SJCRH30 (cell line): ENCODE data around the gene WSCD1. TPM values are rescaled to one million over a fixed set of nuclear protein-coding genes. Genes with fewer than 3 reads are reported as not detected.

ENCODE experiments used
- DNase-seq, 2 experiments: peaks; one replicate each; pipeline ENCODE4 v3.0.0-alpha.2; 2015 to 2020
- H3K27ac ChIP-seq: fragments of 250-450 bp; sonication (Bioruptor Pico); 2 replicates; pipeline ENCODE4 v1.5.1; 2020; ENCODE audit warnings: mild to moderate bottlenecking, moderate library complexity
- H3K27me3 ChIP-seq: fragments of 250-450 bp; sonication (Bioruptor Pico); 2 replicates; pipeline ENCODE4 v1.5.1; 2020; ENCODE audit warnings: mild to moderate bottlenecking, moderate library complexity
- H3K36me3 ChIP-seq: fragments of 250-450 bp; sonication (Bioruptor Pico); 2 replicates; pipeline ENCODE4 v1.5.1; 2020; ENCODE audit warnings: mild to moderate bottlenecking, moderate library complexity
- H3K4me1 ChIP-seq: fragments of 250-450 bp; sonication (Bioruptor Pico); 2 replicates; pipeline ENCODE4 v1.5.1; 2020; ENCODE audit warnings: mild to moderate bottlenecking, moderate library complexity
- H3K4me3 ChIP-seq: fragments of 250-450 bp; sonication (Bioruptor Pico); 2 replicates; pipeline ENCODE4 v1.5.1; 2020; ENCODE audit warnings: mild to moderate bottlenecking, moderate library complexity
- H3K9me3 ChIP-seq: fragments of 250-450 bp; sonication (Bioruptor Pico); replicated peaks from 2 replicates; pipeline ENCODE4 v1.5.1; 2020; ENCODE audit warnings: mild to moderate bottlenecking, moderate library complexity
- total RNA-seq: library from RNA; depleted of rRNA; stranded (reverse); fragments of >200 nt; shearing (Covaris generic); gene quantifications from 2 replicates; pipeline ENCODE4 v1.2.3, GENCODE V29; 2014

Gene WSCD1
- total RNA-seq, 1 experiment from 2014 or later = 101 TPM

DNA sequence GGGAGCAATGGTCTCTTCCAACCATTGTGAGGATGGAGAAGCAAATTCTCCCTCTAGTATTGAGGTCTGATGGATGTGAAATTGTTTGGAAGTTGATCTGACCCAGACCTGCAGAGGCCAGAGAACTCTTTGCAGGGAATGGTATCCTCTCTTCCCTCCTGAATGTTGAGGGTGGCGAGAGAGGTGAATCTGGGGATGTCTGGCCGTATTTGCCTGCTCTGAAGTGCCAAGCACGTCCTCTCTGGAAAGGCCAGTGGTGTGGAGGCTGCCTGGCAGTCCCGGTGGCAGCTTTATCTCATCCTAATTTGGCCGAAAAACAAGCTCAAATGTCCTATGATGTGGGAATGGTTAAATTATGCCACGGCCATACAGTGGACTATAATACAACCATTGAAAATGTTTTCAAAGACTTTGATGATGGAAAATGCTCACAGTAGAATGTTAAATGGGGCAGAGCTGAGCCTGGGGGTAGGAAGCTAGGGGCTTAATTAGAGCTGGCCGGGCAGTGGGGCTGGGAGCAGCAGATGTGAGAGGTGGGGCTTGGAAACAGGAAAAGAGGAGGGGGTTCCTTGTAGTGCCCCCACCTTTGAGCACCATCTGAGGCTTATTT lies 30.8 kb downstream of the WSCD1 start:
- DNase-seq = no peak

GRCh38 chr17:6101706-6102105 lies 31.5 kb downstream of the WSCD1 start:
- no peak for DNase-seq
- no peak overlapping the region for H3K4me3 ChIP-seq
- H3K9me3 ChIP-seq = no peaks in the 10 kb centered on the region
- H3K36me3 ChIP-seq = peaks cover 41% of the 10 kb centered on the region
- H3K27me3 ChIP-seq = no peaks in the 10 kb centered on the region
- peaks cover 16% of the 10 kb centered on the region for H3K4me1 ChIP-seq
- no peak overlapping the region for H3K27ac ChIP-seq

More for the DNA sequence above, 30.8 kb downstream of the WSCD1 start:
- Histone ChIP-seq H3K36me3 (peaks cover 37% of the 10 kb centered on the region), H3K4me1 (peaks cover 16% of the 10 kb centered on the region), H3K9me3 (no peaks in the 10 kb centered on the region), H3K4me3 (no peak overlapping the region), H3K27ac (no peak overlapping the region), H3K27me3 (no peaks in the 10 kb centered on the region)

DNA sequence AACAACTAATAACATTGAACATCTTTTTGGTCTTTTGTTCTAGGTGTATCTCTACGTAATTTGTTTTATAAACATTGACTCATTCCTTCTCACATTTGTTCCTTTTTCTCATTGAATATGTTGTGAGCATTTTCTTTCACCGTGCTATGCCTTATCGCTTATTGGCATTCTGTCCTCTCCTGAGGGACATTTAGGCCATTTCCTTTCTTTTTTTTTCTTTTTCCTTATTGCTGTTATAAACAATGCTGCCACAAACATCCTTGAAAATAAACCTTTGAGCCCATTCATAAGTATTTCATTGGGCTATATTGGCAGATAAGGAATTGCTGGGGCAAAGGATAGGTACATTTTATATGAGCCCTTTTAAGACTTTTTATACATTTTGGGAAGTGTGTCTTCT lies 32.4 kb downstream of the WSCD1 start:
- Histone ChIP-seq H3K4me1 (peaks cover 12% of the 10 kb centered on the region), H3K27ac (no peak overlapping the region), H3K36me3 (peaks cover 43% of the 10 kb centered on the region), H3K27me3 (no peaks in the 10 kb centered on the region), H3K4me3 (no peak overlapping the region), H3K9me3 (no peaks in the 10 kb centered on the region)
- DNase-seq = no peak

DNA sequence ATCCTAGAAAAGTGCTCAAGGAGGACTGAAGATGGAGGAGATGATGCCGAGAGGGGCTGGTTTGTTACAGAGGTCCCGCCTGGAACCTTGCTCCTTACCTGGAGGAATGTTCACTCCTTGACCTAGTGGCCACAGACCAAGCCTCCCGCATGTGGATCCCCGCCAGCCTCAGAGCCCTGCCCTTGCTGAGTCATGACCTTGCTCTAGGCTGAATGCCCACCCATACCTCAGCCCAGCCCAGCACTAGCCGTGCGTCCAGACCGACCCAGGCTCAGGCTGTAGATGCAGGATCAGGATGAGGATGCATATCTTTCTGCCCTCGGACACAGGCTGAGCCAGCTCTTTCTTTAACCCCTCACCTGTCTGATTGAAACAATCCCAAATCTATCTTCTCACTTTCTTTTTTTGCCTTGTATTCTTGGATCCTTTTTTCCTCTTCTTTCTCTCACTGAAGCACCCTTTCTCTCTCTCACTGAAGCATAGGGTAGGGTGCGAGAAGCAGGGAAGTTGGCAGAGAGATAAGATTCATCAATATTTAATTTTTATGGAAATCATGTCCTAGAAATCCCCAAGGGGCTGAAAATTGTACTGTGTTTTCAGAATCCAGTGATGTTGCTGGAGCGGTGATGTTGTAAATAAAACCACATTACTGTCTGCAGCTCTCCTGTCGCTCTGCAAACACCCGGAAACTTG lies 34.9 kb downstream of the WSCD1 start:
- Histone ChIP-seq H3K27me3 (no peaks in the 10 kb centered on the region), H3K9me3 (no peaks in the 10 kb centered on the region), H3K4me1 (no peaks in the 10 kb centered on the region), H3K36me3 (peaks cover 43% of the 10 kb centered on the region), H3K4me3 (no peak overlapping the region), H3K27ac (no peak overlapping the region)
- no peak for DNase-seq

GRCh38 chr17:6105649-6106007 lies 35.4 kb downstream of the WSCD1 start:
- H3K4me3 ChIP-seq = no peak overlapping the region
- no peak overlapping the region for H3K27ac ChIP-seq
- no peaks in the 10 kb centered on the region for H3K4me1 ChIP-seq
- DNase-seq = no peak
- no peaks in the 10 kb centered on the region for H3K27me3 ChIP-seq
- H3K36me3 ChIP-seq = peaks cover 39% of the 10 kb centered on the region
- H3K9me3 ChIP-seq = no peaks in the 10 kb centered on the region

DNA sequence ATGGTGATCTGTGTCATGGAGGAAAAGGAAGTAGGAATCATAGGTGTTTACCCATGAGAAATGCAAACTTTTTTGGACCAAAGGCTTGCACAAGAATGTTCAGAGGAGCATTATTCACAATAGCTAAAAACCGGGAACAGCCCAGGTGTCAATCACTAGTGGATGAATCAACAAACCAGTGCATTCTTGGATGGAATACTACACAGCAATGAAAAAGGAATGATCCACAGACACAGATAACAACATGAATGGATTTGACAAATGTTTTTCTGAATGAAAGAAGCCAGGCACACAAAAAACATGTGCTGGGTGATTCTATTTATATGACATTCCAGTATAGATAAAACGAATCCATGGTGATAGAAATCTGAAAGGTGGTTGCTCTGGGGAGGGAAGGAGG lies 36.0 kb downstream of the WSCD1 start:
- DNase-seq = no peak
- Histone ChIP-seq H3K4me1 (no peaks in the 10 kb centered on the region), H3K27ac (no peak overlapping the region), H3K4me3 (no peak overlapping the region), H3K36me3 (peaks cover 40% of the 10 kb centered on the region), H3K9me3 (no peaks in the 10 kb centered on the region), H3K27me3 (no peaks in the 10 kb centered on the region)

DNA sequence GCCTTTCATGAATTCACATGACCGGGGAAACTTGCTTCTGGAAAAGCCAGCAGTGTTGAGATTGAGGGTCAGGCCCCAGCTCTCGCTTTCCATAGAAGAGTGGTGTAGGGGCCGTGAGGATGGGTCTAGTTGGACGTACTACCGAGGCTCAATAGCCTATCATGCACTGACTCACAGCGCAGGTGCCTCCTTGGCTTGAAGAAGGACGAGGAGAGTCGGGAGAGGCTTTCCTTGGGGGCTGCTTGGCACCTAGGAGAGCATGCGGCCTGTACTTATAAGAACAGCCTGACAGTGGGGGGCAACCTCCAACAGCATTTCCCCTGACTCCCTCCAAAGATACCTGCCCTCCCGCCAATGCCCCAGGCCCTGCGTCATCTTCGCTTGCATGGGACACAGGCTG lies 37.6 kb downstream of the WSCD1 start:
- Histone ChIP-seq H3K36me3 (peaks cover 40% of the 10 kb centered on the region), H3K9me3 (no peaks in the 10 kb centered on the region), H3K4me1 (no peaks in the 10 kb centered on the region), H3K27me3 (no peaks in the 10 kb centered on the region), H3K4me3 (no peak overlapping the region), H3K27ac (no peak overlapping the region)
- DNase-seq = no peak

GRCh38 chr17:6108382-6108781 lies 38.2 kb downstream of the WSCD1 start:
- DNase-seq = no peak

DNA sequence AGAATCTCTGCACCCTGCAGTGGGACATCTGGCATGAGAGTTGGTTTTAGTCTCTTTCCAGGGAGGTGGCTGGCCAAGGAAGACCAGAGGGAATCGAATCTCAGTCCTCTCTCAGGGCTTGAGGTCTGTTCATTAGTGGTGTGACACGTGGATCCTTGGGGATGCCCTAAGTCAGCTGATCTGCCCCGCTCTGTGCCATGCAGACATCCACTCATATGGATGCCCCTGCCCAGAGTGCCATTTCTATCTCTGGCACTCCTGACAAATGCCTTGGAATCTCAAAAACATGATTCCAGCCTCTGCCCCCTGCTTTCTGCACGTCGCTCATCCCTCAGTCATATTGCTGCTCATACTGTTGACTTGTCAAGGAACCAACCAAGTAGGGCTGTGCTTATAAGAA lies 38.8 kb downstream of the WSCD1 start:
- Histone ChIP-seq H3K27ac (no peak overlapping the region), H3K4me1 (no peaks in the 10 kb centered on the region), H3K4me3 (no peak overlapping the region), H3K36me3 (peaks cover 43% of the 10 kb centered on the region), H3K9me3 (no peaks in the 10 kb centered on the region), H3K27me3 (no peaks in the 10 kb centered on the region)
- DNase-seq = no peak

More at GRCh38 chr17:6108382-6108781, 38.2 kb downstream of the WSCD1 start:
- H3K27me3 ChIP-seq = no peaks in the 10 kb centered on the region
- H3K36me3 ChIP-seq = peaks cover 45% of the 10 kb centered on the region
- no peaks in the 10 kb centered on the region for H3K4me1 ChIP-seq
- no peak overlapping the region for H3K27ac ChIP-seq
- H3K4me3 ChIP-seq = no peak overlapping the region
- no peaks in the 10 kb centered on the region for H3K9me3 ChIP-seq

DNA sequence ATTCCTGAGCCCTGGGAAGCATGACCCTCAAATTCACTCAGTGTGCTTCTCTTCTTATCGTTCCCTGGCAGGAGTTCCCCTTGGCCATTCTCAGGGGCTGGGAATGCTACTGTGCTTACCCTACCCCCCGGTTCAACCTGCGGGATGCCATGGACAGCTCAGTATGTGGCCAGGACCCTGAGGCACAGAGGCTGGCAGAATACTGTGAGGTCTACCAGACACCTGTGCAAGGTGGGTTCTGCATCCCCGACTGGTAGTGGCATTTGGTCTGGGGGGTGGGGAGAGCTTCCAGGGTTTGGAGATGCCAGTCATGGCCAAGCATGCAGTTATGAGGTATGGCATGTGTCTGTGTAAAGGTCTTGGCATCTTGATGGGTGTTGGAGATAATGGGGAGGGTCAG lies 39.4 kb downstream of the WSCD1 start:
- no peaks in the 10 kb centered on the region for H3K4me1 ChIP-seq
- no peaks in the 10 kb centered on the region for H3K27me3 ChIP-seq
- no peaks in the 10 kb centered on the region for H3K9me3 ChIP-seq
- H3K4me3 ChIP-seq = no peak overlapping the region
- DNase-seq = no peak
- H3K36me3 ChIP-seq = peaks cover 37% of the 10 kb centered on the region
- no peak overlapping the region for H3K27ac ChIP-seq

GRCh38 chr17:6110088-6110487 lies 39.9 kb downstream of the WSCD1 start:
- DNase-seq = no peak
- H3K27me3 ChIP-seq = no peaks in the 10 kb centered on the region
- no peaks in the 10 kb centered on the region for H3K9me3 ChIP-seq
- no peak overlapping the region for H3K27ac ChIP-seq
- no peak overlapping the region for H3K4me3 ChIP-seq
- peaks cover 35% of the 10 kb centered on the region for H3K36me3 ChIP-seq
- no peaks in the 10 kb centered on the region for H3K4me1 ChIP-seq

DNA sequence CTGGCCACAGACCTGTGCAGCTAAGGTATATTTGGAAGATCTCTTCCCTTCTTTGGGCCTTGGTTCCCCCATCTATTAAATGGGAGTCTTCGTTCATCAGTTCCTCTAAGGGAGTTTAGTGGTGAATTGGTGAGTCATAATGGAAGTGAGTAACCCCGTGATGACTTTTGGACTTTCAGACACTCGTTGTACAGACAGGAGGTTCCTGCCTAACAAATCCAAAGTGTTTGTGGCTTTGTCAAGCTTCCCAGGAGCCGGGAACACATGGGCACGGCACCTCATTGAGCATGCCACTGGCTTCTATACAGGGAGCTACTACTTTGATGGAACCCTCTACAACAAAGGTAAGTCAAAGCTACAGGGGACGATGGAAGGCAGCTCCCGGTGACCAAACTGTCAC lies 40.4 kb downstream of the WSCD1 start:
- no peak overlapping the region for H3K4me3 ChIP-seq
- H3K4me1 ChIP-seq = no peaks in the 10 kb centered on the region
- no peaks in the 10 kb centered on the region for H3K27me3 ChIP-seq
- no peak overlapping the region for H3K27ac ChIP-seq
- H3K36me3 ChIP-seq = peaks cover 30% of the 10 kb centered on the region
- no peak for DNase-seq
- no peaks in the 10 kb centered on the region for H3K9me3 ChIP-seq

- Histone ChIP-seq H3K36me3 (peaks cover 14% of the 10 kb centered on the region; the same call in 1 of the 2 replicates), H3K27ac (no peak overlapping the region), H3K4me3 (no peak overlapping the region), H3K27me3 (no peaks in the 10 kb centered on the region), H3K9me3 (no peaks in the 10 kb centered on the region), H3K4me1 (no peaks in the 10 kb centered on the region)
- no peak for DNase-seq
These were observed 50.2 kb downstream of the WSCD1 start for GRCh38 chr17:6120351-6120750.

- no peaks in the 10 kb centered on the region for H3K9me3 ChIP-seq
- H3K27ac ChIP-seq = no peak overlapping the region
- no peak for DNase-seq
These were observed 54.7 kb downstream of the WSCD1 start for GRCh38 chr17:6124856-6125255.

GRCh38 chr17:6126768-6127167 lies 56.6 kb downstream of the WSCD1 start:
- DNase-seq = no peak
- no peaks in the 10 kb centered on the region for H3K9me3 ChIP-seq
- no peak overlapping the region for H3K27ac ChIP-seq
- no peaks in the 10 kb centered on the region for H3K36me3 ChIP-seq
- H3K4me1 ChIP-seq = no peaks in the 10 kb centered on the region
- no peaks in the 10 kb centered on the region for H3K27me3 ChIP-seq
- no peak overlapping the region for H3K4me3 ChIP-seq

More at GRCh38 chr17:6124856-6125255, 54.7 kb downstream of the WSCD1 start:
- Histone ChIP-seq H3K4me1 (no peaks in the 10 kb centered on the region), H3K27me3 (no peaks in the 10 kb centered on the region), H3K36me3 (peaks cover 4% of the 10 kb centered on the region; the same call in 1 of the 2 replicates), H3K4me3 (no peak overlapping the region)

DNA sequence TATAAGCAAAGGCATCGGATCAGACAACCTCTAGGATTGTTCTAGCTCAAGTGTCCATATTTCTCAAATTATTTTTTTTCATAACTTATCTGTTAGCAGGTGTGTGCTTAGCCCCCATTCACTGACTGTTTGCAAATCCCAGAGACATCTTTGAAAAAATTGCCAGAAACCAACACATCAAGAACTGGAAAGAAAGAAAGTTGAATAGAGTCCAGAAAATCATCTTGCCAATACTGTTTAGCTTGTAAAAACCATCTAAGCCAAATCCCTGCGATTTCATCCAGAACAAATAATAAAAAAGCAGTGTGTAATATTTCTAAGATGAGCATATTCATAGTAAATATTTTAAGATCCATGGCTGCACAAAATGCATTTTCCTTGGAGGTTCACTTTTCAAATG lies 64.5 kb downstream of the WSCD1 start:
- H3K4me1 ChIP-seq = no peaks in the 10 kb centered on the region
- H3K4me3 ChIP-seq = no peak overlapping the region
- DNase-seq = no peak
- no peaks in the 10 kb centered on the region for H3K27me3 ChIP-seq
- H3K36me3 ChIP-seq = no peaks in the 10 kb centered on the region
- H3K27ac ChIP-seq = no peak overlapping the region
- no peaks in the 10 kb centered on the region for H3K9me3 ChIP-seq
